Endothelial cell (in vitro differentiated cells): Measurements from ENCODE around the gene KHSRP. TPM values are rescaled to one million over a fixed set of nuclear protein-coding genes. Genes with fewer than 3 reads are reported as not detected.

Experiments used
- DNase-seq: peaks from one replicate; pipeline ENCODE4 v3.0.0; 2021; ENCODE audit warnings: low spot score
- H3K27ac Mint-ChIP-seq: one replicate; pipeline ENCODE4 v1.8.0; 2021; ENCODE audit warnings: mixed read lengths, inconsistent platforms; ENCODE audit not compliant: unreplicated experiment
- H3K27me3 Mint-ChIP-seq: one replicate; pipeline ENCODE4 v1.8.0; 2021; ENCODE audit warnings: mild to moderate bottlenecking, moderate library complexity, mixed read lengths, inconsistent platforms; ENCODE audit not compliant: unreplicated experiment
- H3K36me3 Mint-ChIP-seq: one replicate; pipeline ENCODE4 v1.8.0; 2021; ENCODE audit warnings: mild to moderate bottlenecking, low read depth, mixed read lengths, inconsistent platforms; ENCODE audit not compliant: unreplicated experiment
- H3K4me1 Mint-ChIP-seq: one replicate; pipeline ENCODE4 v1.8.0; 2021; ENCODE audit warnings: mild to moderate bottlenecking, mixed read lengths, inconsistent platforms; ENCODE audit not compliant: unreplicated experiment
- H3K4me3 Mint-ChIP-seq: one replicate; pipeline ENCODE4 v1.8.0; 2021; ENCODE audit warnings: mild to moderate bottlenecking, mixed read lengths, inconsistent platforms; ENCODE audit not compliant: unreplicated experiment
- H3K9me3 Mint-ChIP-seq: one replicate; pipeline ENCODE4 v1.8.0; 2021; ENCODE audit warnings: mixed read lengths, inconsistent platforms; ENCODE audit not compliant: unreplicated experiment
- CTCF ChIP-seq: fragments of 200-600 bp; sonication (generic); IDR thresholded peaks from one replicate; pipeline ENCODE4 v1.5.0; 2021; ENCODE audit warnings: antibody characterized with exemption; ENCODE audit not compliant: unreplicated experiment
- total RNA-seq: library from RNA; stranded (reverse); fragmentation: NEBNext Ultra II Directional; extraction: Animal tissue kit (Norgen Biotek cat#: 25700); gene quantifications from one replicate; pipeline ENCODE4 v1.2.1, GENCODE V29; 2021; ENCODE audit not compliant: unreplicated experiment

Gene KHSRP
- total RNA-seq, 1 donor from 2014 or later = 290 TPM

DNA sequence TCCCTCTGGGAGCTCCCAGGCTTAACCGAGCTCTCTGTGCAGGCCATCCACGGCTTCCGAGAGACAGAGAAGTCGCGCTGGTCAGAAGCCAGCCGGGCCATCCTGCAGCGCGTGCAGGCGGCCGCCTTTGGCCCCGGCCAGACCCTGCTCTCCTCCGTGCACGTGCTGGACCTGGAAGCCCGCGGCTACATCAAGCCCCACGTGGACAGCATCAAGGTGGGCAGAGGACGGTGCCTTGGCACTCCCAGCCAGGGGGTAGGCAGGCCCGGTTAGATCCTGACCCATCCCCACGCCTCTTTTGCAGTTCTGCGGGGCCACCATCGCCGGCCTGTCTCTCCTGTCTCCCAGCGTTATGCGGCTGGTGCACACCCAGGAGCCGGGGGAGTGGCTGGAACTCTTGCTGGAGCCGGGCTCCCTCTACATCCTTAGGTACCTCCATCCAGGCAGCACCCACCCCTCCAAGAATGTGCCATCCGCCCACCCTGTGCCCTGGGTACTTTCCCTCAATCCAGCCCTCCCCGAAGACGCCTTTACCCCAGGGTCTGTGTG, 50.4 kb downstream of the KHSRP start:
- H3K36me3 Mint-ChIP-seq = peaks cover 16% of the 10 kb centered on the region
- H3K9me3 Mint-ChIP-seq = no peaks in the 10 kb centered on the region
- DNase-seq = no peak
- H3K4me1 Mint-ChIP-seq = peaks cover 8% of the 10 kb centered on the region
- H3K27ac Mint-ChIP-seq = no peak overlapping the region
- H3K4me3 Mint-ChIP-seq = peak overlapping the region; percentile 31
- H3K27me3 Mint-ChIP-seq = peaks cover 14% of the 10 kb centered on the region
- TF ChIP-seq CTCF = no peak

GRCh38 chr19:6373813-6374108, 50.9 kb downstream of the KHSRP start:
- no peak for DNase-seq
- H3K27ac Mint-ChIP-seq = peak overlapping the region; percentile 72
- peaks cover 8% of the 10 kb centered on the region for H3K4me1 Mint-ChIP-seq
- peaks cover 18% of the 10 kb centered on the region for H3K36me3 Mint-ChIP-seq
- H3K4me3 Mint-ChIP-seq = peak overlapping the region; percentile 89
- peaks cover 15% of the 10 kb centered on the region for H3K27me3 Mint-ChIP-seq
- TF ChIP-seq CTCF = no peak
- no peaks in the 10 kb centered on the region for H3K9me3 Mint-ChIP-seq

- peak; percentile 99 for DNase-seq
- no peaks in the 10 kb centered on the region for H3K9me3 Mint-ChIP-seq
- peaks cover 15% of the 10 kb centered on the region for H3K36me3 Mint-ChIP-seq
- H3K27me3 Mint-ChIP-seq = peaks cover 15% of the 10 kb centered on the region
- peaks cover 8% of the 10 kb centered on the region for H3K4me1 Mint-ChIP-seq
- no peak for TF ChIP-seq CTCF
- H3K4me3 Mint-ChIP-seq = peak overlapping the region; percentile 89
- peak overlapping the region; percentile 72 for H3K27ac Mint-ChIP-seq
Observed at GRCh38 chr19:6373096-6373812, 51.4 kb downstream of the KHSRP start.

GRCh38 chr19:6372594-6373095, 52.0 kb downstream of the KHSRP start, which contains the start of gene ALKBH7:
TSS of gene ALKBH7 (plus strand) at chr19:6372794. CDS start at chr19:6372821, 27 bp downstream.
- H3K36me3 Mint-ChIP-seq = peaks cover 15% of the 10 kb centered on the region
- no peak for TF ChIP-seq CTCF
- peaks cover 8% of the 10 kb centered on the region for H3K4me1 Mint-ChIP-seq
- H3K27me3 Mint-ChIP-seq = peaks cover 15% of the 10 kb centered on the region
- no peaks in the 10 kb centered on the region for H3K9me3 Mint-ChIP-seq
- peak within 1 kb of the TSS; percentile 90 for H3K27ac Mint-ChIP-seq
- peak; percentile 89 for DNase-seq
- H3K4me3 Mint-ChIP-seq = peak within 1 kb of the TSS; percentile 89

DNA sequence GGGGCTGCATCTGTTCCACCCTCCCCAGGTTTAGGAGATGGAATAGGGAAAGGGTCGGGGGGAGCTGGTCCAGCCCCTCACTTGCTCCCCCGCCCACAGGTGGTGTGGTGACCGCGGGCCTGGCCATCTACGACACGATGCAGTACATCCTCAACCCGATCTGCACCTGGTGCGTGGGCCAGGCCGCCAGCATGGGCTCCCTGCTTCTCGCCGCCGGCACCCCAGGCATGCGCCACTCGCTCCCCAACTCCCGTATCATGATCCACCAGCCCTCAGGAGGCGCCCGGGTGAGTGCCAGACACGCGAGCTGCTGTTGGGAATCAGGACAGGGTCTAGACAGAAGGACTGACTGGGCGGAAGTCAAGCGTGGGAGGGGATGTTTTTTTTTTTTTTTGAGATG, 60.3 kb downstream of the KHSRP start:
- Mint-ChIP-seq H3K9me3 (peaks cover 5% of the 10 kb centered on the region), H3K27ac (no peak overlapping the region), H3K27me3 (peaks cover 11% of the 10 kb centered on the region), H3K4me3 (no peak overlapping the region), H3K4me1 (peaks cover 9% of the 10 kb centered on the region), H3K36me3 (peaks cover 12% of the 10 kb centered on the region)
- DNase-seq = no peak
- TF ChIP-seq CTCF = no peak
